HT1080 (cell line): ENCODE results near the gene CNGA3. TPM values are rescaled to one million over a fixed set of nuclear protein-coding genes. Genes with fewer than 3 reads are reported as not detected.

Experiments
- DNase-seq: peaks from one replicate; pipeline ENCODE4 v3.0.0-alpha.2; 2015; ENCODE audit warnings: low read depth
- total RNA-seq: library from RNA; depleted of rRNA; stranded (reverse); fragments of >200 nt; shearing (Covaris generic); gene quantifications from 2 replicates; pipeline ENCODE4 v1.2.3, GENCODE V29; 2014

Gene CNGA3
- total RNA-seq, 1 experiment from 2014 or later = not detected

DNA sequence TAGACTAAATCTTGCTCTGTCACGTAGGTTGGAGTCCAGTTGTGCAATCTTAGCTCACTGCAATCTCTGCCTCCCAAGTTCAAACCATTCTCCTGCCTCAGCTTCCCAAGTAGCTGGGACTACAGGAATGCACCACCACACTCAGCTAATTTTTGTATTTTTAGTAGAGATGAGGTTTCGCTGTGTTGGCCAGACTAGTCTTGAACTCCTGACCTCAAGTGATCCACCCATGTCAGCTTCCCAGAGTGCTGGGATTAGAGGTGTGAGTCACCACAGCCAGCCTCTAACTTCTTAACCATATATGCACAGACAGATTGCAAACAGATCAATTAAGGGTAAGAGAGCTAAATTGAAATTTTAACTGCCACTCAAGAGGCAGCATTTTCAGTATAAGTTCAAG is 22.1 kb upstream of the CNGA3 start:
- peak; percentile 55 for DNase-seq

DNA sequence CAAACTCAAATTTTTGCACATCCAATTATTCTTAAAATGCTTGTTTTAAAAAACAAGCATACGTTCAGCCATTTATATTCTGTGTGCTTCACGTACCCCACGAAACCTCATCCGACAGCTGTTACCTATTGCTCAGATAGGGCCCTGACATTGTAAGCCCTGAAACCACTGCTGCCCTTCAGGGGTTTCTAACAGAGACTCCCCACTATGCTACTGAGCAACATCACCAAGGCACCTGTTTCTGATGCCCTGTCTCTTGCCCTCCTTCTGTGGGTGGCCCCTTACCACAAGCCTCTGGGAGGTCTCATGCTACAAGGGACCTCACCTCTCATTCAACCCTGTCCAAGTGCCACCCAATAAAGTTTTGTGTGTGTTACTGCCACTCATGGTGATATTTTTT is 18.5 kb upstream of the CNGA3 start:
- DNase-seq = no peak

- no peak for DNase-seq
Measured at GRCh38 chr2:98329549-98329948, 16.7 kb upstream of the CNGA3 start.

- no peak for DNase-seq
Measured at GRCh38 chr2:98332989-98333388, 13.3 kb upstream of the CNGA3 start.

DNA sequence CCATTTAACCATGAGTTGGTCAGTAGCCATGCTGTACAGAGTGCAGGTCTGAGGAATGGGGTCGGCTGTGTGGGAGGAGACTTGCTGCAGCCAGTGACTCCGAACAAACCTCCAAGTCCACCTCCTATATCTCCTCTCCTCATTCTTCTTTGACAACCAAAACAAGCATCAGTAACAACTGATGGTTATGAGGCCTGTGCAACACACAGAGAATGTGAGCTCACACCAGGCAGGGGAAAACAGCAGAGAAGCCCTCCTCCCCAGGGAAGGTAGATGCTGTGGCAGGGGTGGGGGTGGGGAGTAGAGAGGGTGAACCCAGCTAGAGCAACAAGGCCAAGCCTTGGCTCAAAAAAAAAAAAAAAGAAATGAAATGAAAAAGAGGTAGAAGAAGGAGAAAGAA is 12.3 kb upstream of the CNGA3 start:
- no peak for DNase-seq

- peak; percentile 94 for DNase-seq
Measured at GRCh38 chr2:98334439-98335078, 11.7 kb upstream of the CNGA3 start.

DNA sequence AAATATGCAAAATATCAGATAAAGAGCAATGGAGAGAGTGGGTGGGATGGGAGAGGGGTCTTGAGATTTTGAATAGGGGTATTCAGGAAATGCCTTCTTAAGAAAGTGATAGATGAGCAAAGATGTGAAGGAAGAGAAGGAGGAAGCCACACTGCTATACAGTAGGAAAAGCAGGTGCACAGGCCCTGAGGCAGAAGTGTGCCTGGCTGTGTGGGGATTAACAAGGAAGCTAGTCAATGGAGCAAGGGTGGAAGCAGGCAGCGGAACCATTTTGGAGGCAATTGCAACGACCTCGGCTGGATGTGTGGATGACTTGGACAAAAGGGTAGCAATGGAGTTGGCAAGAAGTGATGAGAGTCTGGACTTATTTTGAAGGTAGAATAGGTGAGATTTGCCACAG is 11.0 kb upstream of the CNGA3 start:
- DNase-seq = no peak

DNA sequence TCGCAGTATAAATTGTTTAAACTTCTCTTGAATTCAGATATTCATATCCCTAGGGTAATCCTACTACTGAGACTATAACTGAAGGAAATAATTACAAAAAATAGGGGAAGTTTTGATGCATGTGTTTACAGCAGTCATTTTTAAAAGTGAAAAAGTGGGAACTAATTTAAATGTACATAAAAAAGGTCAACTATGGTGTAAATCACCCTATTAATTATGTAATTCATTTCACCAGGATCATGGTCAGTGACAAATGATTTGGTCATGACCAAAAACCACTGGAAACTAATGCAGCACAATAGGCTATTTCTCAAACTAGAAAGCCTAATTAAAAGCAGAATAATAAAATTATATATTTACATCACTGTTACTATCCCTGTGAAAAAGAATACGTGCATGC is 5.0 kb upstream of the CNGA3 start:
- DNase-seq = no peak

DNA sequence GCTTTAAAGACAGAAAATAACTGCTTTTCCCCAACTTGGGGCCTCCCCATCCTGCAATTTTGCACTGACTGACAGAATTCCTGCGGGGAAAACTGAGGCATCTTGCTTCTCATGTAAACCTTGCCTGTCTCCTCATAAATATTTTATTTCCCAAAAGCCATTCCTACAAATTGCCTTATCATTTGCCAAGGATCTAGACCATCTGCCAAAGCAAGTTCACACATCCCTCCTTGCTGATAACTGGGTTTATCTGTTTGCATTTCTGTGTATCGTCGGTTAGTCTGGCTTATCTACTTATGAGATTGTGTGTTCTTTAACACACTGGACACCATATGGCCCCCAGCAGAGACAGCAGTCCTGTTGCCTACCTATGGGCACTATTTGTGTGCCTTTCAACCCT is 3.0 kb upstream of the CNGA3 start:
- no peak for DNase-seq

GRCh38 chr2:98347298-98348065 is 1.2 kb downstream of the CNGA3 start:
- DNase-seq = no peak

DNA sequence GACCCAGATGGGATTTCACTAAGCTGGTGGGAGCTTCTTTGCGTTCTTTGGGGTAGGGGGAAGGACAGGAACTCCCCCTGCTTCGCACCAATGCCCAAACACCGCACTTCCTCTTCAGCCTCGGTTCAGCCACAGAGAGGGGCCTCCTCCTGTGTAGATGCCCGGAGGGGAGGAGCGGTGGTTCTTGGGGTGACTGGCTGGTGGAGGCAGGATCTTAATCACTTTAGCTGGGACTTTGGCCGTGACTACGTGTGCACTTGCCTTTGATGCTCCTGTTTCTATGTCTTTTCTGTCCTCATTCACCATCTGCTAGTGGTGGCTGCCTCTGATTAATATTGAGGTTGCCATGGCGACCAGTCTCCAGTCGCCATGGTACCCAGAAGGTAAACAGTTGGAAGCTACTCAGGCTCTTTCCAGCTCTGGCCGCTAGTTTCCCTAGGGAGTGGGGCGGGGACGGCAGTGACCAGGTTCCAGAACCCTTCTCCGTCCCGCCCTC is 1.9 kb downstream of the CNGA3 start:
- DNase-seq = no peak

GRCh38 chr2:98350411-98350810 is 4.2 kb downstream of the CNGA3 start:
- DNase-seq = no peak

DNA sequence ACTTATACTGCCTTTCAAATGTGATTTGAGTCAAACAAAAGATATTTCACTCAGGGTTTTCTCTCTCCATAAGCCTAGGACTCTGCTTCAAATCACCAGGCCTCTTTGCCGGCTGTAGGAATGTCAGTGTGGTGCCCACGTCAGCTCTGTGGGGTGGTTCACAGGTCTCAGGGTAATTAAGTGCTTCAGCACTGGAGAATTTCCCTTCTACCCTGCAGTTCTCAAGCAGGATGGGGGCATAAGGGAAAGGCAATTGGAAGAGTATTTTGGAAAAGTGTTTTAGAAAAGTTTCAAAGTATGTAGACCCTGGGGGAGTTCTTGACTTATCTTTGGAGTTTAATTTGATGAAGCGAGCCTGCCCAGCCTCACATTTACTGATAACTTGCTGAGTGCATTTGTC is 9.6 kb downstream of the CNGA3 start:
- no peak for DNase-seq

- no peak for DNase-seq
Measured at GRCh38 chr2:98356729-98357128, 10.5 kb downstream of the CNGA3 start.

DNA sequence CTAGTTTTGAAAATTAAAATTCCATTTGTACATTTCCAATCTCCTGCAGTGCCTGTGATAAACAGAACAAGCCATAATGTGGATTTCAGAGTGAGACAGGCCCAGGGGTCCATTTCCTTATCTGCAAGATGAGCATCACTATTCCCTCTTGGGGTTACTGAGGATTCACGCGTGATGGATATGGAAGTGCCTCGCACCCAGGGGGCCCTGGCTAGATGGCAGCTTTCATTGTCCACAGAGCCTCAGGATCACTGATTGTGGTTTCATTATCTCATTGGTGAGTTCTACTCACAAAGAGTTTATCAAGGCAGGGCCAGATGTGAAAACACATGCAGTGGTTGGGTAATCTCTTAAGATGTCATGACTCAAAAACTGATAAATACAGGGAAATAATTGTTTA is 11.6 kb downstream of the CNGA3 start:
- DNase-seq = no peak

GRCh38 chr2:98359986-98360385 is 13.7 kb downstream of the CNGA3 start:
- DNase-seq = peak; percentile 8

DNA sequence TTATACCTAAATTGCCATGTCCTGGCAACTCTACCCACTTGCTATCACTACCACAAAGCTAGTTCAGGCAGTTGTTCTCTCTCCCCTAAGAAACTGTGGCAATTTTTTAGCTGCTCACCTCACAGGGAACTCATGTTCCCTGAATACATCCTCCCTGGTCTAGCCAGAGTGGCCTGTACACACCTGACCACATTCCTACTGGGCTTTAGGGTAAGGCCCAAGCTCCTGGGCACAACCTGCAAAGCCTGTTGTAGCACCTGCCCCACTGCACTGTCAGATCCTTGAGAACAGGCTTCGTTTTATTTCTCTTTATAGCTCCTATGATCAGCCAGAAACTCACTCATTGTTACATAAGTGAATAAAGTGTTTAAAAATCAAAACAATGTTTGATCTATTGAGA is 21.5 kb downstream of the CNGA3 start:
- no peak for DNase-seq

GRCh38 chr2:98369710-98370239 is 23.5 kb downstream of the CNGA3 start:
- DNase-seq = no peak

GRCh38 chr2:98372121-98372520 is 25.9 kb downstream of the CNGA3 start:
- DNase-seq = no peak

DNA sequence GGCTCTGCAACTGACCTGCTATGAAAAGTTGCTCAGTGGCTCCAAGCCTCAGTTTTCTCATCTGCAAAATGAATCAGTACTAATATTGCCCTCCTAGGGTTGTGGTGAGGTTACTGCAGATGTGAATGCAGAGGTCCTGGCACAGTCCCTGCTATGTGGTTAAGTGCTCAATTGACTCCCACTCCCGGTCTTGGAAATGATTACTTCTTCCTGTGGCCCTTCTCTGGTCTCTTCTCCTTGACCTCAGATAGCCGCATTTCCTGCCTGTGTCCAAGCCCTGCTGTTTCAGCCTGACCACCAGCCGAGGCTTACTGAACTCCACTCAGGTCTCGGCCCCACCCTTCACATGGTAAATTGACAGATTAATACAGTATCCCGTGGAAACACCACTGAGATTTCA is 26.3 kb downstream of the CNGA3 start:
- no peak for DNase-seq

DNA sequence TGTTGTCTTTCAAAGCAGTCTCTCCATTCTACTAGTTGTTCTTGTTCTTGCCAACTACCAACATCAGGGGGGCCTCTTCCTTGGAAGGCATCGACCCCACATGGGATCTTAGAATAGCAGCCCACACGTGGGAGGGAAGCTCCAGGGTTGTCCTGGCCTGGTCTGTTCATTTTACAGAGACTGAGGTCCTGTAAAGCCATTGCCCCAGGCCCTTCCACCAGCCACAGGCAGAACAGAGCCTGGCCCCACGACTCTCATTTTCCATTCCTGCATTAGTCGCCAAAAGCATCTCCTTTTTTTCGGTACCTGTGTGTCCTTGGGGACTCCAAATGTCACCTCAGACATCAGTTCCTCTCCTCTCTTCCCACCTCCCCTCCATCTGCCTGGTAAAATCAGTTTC is 28.0 kb downstream of the CNGA3 start:
- no peak for DNase-seq

GRCh38 chr2:98374958-98375570 is 28.8 kb downstream of the CNGA3 start:
- DNase-seq = no peak
